Activated gamma-delta T cell (primary cell): ENCODE results near the gene NFYC.

Experiments used
- DNase-seq: peaks from one replicate; lab custom pipeline; 2025; lab: John Stamatoyannopoulos, UW

Gene NFYC

GRCh38 chr1:40739455-40740008 lies 48.0 kb downstream of the NFYC start:
- DNase-seq = no peak

- no peak for DNase-seq
Measured at GRCh38 chr1:40740039-40740996, 48.8 kb downstream of the NFYC start.

GRCh38 chr1:40740997-40741736 lies 49.7 kb downstream of the NFYC start:
- no peak for DNase-seq

GRCh38 chr1:40742363-40743061 lies 51.0 kb downstream of the NFYC start:
- no peak for DNase-seq

- DNase-seq = no peak
Measured at GRCh38 chr1:40743452-40743851, 51.9 kb downstream of the NFYC start.

- no peak for DNase-seq
Measured at GRCh38 chr1:40743860-40744259, 52.4 kb downstream of the NFYC start.

- DNase-seq = no peak
Measured at GRCh38 chr1:40745176-40745575, 53.7 kb downstream of the NFYC start.

GRCh38 chr1:40746344-40747090 lies 55.0 kb downstream of the NFYC start:
- DNase-seq = no peak

- no peak for DNase-seq
Measured at GRCh38 chr1:40748841-40749718, 57.6 kb downstream of the NFYC start.

- no peak for DNase-seq
Measured at GRCh38 chr1:40749817-40750216, 58.3 kb downstream of the NFYC start.

- no peak for DNase-seq
Measured at GRCh38 chr1:40750451-40750908, 59.0 kb downstream of the NFYC start.

GRCh38 chr1:40751802-40752201 lies 60.3 kb downstream of the NFYC start:
- DNase-seq = no peak

- DNase-seq = no peak
Measured at GRCh38 chr1:40753142-40753882, 61.8 kb downstream of the NFYC start.

- DNase-seq = no peak
Measured at GRCh38 chr1:40754201-40754600, 62.7 kb downstream of the NFYC start.

- no peak for DNase-seq
Measured at GRCh38 chr1:40755067-40755466, 63.6 kb downstream of the NFYC start.

GRCh38 chr1:40756523-40756922 lies 65.0 kb downstream of the NFYC start:
- no peak for DNase-seq

GRCh38 chr1:40757084-40757483 lies 65.6 kb downstream of the NFYC start:
- DNase-seq = no peak

GRCh38 chr1:40758004-40758403 lies 66.5 kb downstream of the NFYC start:
- DNase-seq = no peak

GRCh38 chr1:40758578-40759343 lies 67.3 kb downstream of the NFYC start:
- no peak for DNase-seq
